HL-60 (cell line): ENCODE data around the gene INTS4.
A peak's percentile ranks its signal among the peaks of the same experiment; 100 is the strongest.

Experiments used
- CTCF ChIP-seq: IDR thresholded peaks from one replicate; pipeline ENCODE4 v1.5.1; 2011; ENCODE audit warnings: low read length, control low read depth, inconsistent platforms; ENCODE audit not compliant: insufficient read depth
- GABPA ChIP-seq: IDR thresholded peaks from 2 replicates; pipeline ENCODE4 v1.6.1; 2012; ENCODE audit warnings: low read depth
- POLR2AphosphoS5 ChIP-seq: IDR thresholded peaks from 2 replicates; pipeline ENCODE4 v1.6.1; 2012; ENCODE audit warnings: low read depth
- REST ChIP-seq: IDR thresholded peaks from 2 replicates; pipeline ENCODE4 v1.6.1; 2012; ENCODE audit warnings: low read depth; ENCODE audit not compliant: insufficient replicate concordance
- SPI1 ChIP-seq: IDR thresholded peaks from 2 replicates; pipeline ENCODE4 v1.6.1; 2012; ENCODE audit warnings: low read depth, mild to moderate bottlenecking, borderline replicate concordance

GRCh38 chr11:78000193-78000592 is 5.7 kb upstream of the INTS4 start:
- TF ChIP-seq CTCF (peak; percentile 64), GABPA (no peak), SPI1 (no peak), REST (no peak), POLR2AphosphoS5 (no peak)
